GM18498 (cell line): ENCODE data around the gene HOXB8.

ENCODE experiments used
- ATAC-seq: cut with Tn5 transposase; IDR thresholded peaks from one replicate; pipeline ENCODE4 v1.9.1; 2021; ENCODE audit warnings: mild to moderate bottlenecking, moderate library complexity; ENCODE audit not compliant: unreplicated experiment

HOXB8 gene

DNA sequence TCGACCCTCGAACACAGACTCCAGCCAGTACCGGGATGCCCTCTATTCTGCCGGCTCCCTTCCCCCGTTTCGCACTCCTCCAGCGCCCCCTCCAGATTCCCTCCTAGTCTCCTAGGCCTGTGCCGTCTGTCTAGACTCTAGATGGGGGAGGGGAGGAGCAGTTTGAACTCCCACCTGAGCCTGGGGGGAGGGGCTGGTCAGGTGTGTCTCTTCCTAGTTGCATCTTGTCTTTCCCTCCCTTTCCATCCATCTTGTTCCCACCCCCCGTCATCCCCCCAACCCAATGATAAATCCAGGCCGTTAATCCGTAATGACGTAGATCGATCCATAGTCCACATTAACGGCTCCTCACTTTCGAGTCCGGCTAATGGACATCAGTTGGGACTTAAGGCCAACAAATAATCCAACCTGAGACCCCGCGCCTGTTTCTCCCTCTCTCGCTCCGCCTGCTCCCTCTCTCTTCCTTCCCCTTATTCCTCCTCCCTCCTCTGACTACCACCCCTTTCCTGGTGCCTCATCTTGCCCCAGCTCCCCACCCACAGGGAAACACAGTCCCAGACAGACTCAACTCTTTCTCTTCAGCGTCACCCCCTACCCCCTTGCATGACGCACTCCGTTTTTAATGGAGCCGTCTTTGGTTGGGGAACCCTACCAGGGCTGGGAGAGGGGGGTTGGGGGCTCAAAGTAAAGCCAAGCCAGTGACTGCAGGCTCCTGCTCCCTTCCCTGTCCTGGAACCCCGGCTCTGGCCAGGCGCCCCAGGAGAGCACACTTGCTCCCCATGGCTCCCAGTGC is 18.2 kb downstream of the HOXB8 start:
- no peak for ATAC-seq

- no peak for ATAC-seq
These were observed 18.9 kb downstream of the HOXB8 start for GRCh38 chr17:48596000-48596734.

GRCh38 chr17:48595278-48595999 is 19.7 kb downstream of the HOXB8 start:
- ATAC-seq, result no peak

- ATAC-seq, result no peak
These were observed 20.4 kb downstream of the HOXB8 start for GRCh38 chr17:48594538-48595277.

DNA sequence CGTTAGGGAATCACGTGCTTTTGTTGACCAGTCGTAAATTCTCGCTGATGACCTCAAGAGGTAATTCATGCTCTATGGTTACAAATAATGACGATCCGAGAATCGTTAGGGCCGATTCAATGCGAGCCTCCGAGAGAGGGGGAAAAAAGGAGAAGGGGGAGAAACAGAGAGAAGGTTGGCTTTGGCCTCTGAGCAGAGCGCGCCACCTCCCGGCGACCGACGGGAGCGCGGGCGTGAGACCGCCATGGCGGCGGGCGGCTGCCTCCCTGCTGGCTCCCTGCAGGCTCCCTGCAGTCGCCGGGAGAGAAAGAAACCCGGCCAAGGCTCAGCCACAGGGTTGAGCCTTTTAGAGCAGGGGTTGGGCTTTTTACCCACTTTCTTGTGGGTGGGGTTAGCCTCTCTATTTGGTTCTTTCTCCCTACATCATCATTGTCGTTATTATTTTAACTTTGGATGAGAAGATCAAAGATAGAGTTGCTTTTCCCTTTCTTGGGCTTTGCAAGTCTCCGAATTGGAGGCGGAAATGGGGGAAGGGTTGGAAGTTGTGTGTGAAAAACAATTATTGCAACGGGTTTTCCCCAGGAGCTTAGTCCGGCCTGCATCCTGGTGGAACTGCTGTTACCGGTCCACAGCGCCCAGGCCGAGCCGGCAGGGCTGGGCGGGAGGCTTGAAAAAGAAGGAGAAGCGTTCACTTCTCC is 21.1 kb downstream of the HOXB8 start:
- no peak for ATAC-seq

DNA sequence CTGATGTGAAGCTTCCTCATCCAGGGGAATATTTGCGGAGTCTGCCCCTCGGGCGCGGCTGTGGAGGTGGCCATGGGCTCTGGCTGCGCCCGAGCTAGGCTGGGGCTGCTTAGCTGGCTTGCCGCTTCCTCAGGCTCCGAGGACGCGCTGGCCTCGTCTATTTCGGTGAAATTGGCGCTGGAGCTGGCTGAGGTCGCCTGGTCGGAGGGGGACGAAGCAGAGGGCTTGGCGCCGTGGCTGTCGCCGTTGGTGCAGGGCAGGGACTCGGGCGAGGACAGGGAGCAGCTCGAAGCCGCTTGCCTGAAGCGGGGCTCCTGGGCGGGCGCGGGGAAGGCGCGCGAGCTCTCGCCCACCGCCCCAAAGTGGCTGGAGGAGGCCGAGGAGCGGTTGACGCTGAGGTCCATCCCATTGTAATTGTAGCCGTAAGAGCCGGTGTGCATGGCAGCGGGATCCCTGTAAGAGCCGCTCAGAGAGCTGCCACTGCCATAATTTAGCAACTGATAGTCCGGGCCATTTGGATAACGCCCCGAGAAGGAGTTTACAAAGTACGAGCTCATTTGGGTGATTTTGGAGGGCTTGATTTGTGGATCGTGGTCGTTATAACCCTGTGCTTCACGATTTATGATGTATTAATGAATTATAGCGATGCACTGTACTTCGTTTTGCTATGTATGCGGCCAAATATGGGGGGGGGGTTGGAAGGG is 21.8 kb downstream of the HOXB8 start, which contains the start of gene HOXB5:
Gene HOXB5, minus strand, starts transcription at position 654 of the 704 bp plus-strand sequence. Its CDS starts 97 bp downstream, at position 557.
- no peak for ATAC-seq

GRCh38 chr17:48592577-48592976 is 22.5 kb downstream of the HOXB8 start:
- no peak for ATAC-seq

DNA sequence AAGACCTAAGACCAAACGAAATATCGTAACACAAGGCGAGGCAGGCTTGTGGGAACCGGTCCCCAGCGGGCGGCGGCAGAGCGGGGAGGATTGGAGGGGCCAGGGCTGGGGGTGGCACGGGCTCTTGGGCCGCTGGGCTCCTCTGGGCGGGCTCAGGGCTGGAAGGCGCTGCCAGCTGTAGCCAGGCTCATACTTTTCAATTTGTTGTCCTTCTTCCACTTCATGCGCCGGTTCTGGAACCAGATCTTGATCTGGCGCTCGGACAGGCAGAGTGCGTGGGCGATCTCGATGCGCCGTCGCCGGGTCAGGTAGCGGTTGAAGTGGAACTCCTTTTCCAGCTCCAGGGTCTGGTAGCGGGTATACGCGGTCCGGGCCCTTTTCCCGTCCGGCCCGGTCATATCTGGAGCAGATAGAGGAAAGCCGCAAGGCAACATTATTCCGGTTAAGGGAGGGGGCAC is 23.0 kb downstream of the HOXB8 start:
- no peak for ATAC-seq

DNA sequence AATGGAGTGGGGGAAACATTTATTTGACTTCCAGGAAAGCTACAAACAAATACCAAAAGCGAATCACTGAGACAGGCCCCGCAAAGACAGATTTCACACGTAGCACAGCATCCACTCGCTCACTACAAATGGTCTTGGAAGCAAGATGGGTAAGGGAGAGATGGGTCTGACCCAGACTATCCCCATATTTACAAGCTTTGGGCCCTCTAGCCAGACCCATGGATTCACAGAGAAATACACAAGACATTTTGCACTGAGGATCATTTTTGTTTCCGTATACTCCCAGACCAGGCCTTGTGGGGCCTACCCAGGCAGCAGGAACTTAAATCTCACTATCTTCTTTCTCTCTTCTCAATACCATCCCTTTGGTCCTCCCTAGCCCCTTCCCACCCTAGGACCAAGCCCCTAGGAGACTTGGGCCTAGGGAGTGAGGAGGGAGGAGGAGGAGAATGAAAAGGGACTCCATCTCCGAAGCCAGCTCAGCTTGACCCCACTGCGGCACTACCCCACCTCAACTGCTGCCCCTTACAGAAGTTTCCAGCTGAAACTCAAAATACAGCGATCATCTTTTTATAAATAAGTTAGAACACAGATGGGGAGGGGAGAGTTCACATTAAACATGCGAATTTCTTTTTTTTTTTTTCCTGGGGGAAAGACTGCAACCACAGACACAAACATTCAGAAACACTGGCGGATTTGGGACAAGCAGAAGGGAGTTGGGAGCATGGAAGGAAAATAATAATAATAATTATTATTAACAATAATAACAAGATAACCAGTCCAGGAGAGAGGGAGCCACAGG is 23.6 kb downstream of the HOXB8 start:
- ATAC-seq, result no peak

DNA sequence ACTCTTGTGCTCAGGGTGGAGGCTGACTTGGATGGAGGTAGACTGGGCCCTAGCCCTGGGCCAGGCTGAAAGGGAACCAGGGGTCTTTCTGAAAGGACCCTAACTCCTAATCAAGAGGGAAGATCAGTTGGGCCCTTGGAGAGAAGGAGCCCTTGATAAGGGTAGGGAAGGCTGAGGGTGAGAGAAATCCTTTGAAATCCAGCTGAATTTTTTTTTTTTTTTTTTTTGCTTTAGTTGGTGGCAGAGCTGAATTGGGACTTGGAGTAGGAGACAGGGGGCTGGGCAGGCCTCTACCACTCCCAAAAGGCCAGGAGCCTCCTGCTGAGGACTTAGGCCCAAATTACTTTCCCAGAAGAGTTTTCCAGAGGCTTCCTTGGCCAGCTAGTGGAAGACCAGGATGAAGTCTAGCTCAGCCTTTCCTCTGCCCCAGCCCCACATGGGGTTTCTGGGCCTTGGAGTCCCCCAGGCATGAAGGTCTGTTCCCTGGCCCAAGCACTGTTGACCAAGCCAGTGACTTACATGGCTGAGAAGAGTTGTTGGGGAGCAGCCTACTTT is 24.4 kb downstream of the HOXB8 start:
- no peak for ATAC-seq

- no peak for ATAC-seq
These were observed 25.1 kb downstream of the HOXB8 start, which contains the start of gene HOXB3 for GRCh38 chr17:48589831-48590606. TSS of gene HOXB3 (minus strand) at chr17:48590241. CDS start at chr17:48552474, 37,767 bp downstream.

- ATAC-seq, result no peak
These were observed 25.8 kb downstream of the HOXB8 start for GRCh38 chr17:48589060-48589830.

- ATAC-seq, result no peak
These were observed 26.6 kb downstream of the HOXB8 start for GRCh38 chr17:48588528-48588927.

GRCh38 chr17:48588074-48588415 is 27.0 kb downstream of the HOXB8 start:
- ATAC-seq, result no peak

DNA sequence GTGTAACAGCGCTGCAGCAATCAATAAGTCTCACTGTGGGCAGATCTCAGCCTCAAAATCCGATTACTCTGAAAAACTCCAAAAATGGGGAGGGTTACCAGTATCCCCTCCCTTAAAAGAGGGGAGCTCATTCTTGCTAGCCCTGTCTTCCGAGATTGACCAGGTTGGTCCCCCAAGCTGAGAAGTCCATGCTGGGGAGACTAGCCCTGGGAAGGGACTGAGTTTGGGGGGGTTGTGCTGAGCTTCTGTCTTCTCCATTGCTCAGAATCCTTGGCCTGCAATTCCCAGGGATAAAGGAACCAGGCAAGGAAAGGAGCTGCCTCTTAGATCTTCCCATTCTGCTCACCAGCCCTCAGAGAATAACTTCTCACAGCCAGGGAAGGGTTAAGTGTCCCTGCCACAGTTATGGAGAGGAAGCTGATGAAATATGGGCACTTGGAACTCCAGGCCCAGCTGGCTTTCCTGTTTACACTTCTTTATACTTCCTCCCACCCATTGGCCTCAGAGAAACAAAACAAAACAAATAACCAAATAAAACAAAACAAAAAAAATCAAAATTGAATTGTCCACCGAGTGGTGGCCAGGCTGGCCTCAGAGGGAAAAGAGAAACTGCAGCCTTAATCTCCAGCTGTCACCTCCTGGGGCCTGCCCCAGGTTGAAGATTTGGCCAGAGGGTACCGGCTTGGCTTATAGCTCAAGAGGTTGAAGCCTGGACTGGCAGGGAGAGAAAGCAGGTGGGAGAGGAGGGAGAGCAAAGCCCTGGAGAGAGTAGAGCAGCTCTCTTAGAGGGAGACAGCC is 27.6 kb downstream of the HOXB8 start:
- ATAC-seq, result no peak
